GM12891 (cell line): ENCODE measurements around the gene AVL9.

ENCODE experiments used
- POLR2A ChIP-seq: IDR thresholded peaks from 2 replicates; pipeline ENCODE4 v1.6.1; 2011; ENCODE audit warnings: low read depth, low read length, control low read depth
- POLR2AphosphoS5 ChIP-seq: IDR thresholded peaks from 2 replicates; pipeline ENCODE4 v1.6.1; 2011; ENCODE audit warnings: low read depth, low read length, control low read depth
- SPI1 ChIP-seq: IDR thresholded peaks from 2 replicates; pipeline ENCODE4 v1.6.1; 2011; ENCODE audit warnings: low read depth, low read length, control low read depth

- no peak for TF ChIP-seq POLR2AphosphoS5
- TF ChIP-seq POLR2A: no peak
- no peak for TF ChIP-seq SPI1
Measured at GRCh38 chr7:32506266-32507054, 11.2 kb downstream of the AVL9 start.
